Measurements from ENCODE around the gene ZSWIM4. TPM values are rescaled to one million over a fixed set of nuclear protein-coding genes. Genes with fewer than 3 reads are reported as not detected.

Gene ZSWIM4
- total and polyA plus RNA-seq, 2 of the 13 experiments (the other 11 are each of a cell fraction or from before 2014, with no cell fraction given): 0.33 to 0.86 TPM

DNA sequence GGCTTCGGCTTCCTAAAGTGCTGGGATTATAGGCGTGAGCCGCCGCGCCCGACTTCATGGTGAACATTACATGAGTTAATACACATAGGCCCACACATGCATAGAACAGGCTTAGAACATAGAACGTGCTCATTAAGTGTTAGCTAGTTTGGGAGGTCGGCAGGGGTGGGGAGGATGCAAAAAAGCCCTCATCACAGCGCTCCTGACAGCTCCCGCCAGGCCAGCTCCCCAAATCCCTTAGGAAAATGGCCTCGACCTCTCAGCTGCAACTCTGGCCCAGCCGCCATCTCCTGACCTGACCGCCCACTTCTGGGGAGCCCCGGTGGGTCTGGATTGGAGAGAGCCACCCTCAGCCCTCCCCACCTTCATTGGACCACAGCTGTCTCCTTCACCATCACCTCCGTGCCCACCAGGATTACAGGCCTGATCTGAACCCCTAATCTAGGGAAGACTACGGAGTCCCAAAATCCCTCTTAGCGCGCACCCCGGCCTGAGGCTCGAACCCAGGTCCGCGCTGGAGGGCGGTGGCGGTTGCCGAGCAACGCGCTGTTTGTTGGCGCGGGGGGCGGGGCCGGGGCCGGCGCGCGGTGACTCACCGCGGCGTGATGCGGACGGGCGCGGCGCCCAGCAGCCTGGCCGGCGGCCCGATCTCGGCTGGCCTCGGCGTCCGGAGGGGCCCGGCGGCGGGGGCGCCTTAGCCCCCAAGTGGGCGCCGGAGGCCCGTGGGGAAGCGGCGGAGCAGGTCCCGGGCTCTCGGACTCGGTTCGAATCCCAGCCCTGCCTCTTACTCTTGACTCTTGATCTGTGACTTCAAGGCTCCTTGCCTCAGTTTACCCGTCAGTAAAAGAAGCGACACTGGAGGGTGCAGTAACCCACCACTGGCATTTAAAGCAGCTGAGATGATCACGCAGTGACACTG is 55.0 kb downstream of the ZSWIM4 start (continued):
- TF ChIP-seq, protein P1, sequence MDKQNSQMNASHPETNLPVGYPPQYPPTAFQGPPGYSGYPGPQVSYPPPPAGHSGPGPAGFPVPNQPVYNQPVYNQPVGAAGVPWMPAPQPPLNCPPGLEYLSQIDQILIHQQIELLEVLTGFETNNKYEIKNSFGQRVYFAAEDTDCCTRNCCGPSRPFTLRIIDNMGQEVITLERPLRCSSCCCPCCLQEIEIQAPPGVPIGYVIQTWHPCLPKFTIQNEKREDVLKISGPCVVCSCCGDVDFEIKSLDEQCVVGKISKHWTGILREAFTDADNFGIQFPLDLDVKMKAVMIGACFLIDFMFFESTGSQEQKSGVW (CRISPR knock-in tag; IDR thresholded peaks at IDR 0.05; ENCODE audit: borderline replicate concordance): no peak
- TF ChIP-seq PITX1 (CRISPR knock-in tag; IDR thresholded peaks at IDR 0.05) (0 out of 2 replicates have a peak, but pooled peaks have one; percentile 10), TOE1 (CRISPR knock-in tag; IDR thresholded peaks at IDR 0.05) (no peak), MTA1 (CRISPR knock-in tag; IDR thresholded peaks at IDR 0.05; ENCODE audit: borderline replicate concordance) (no peak), ZNF558 (CRISPR knock-in tag; IDR thresholded peaks at IDR 0.05; ENCODE audit: borderline replicate concordance) (no peak), TARDBP (CRISPR knock-in tag; IDR thresholded peaks at IDR 0.05) (no peak), MEIS2 (CRISPR knock-in tag; IDR thresholded peaks at IDR 0.05) (no peak), NR2F1 (CRISPR knock-in tag; IDR thresholded peaks at IDR 0.05) (no peak)
- TF ChIP-seq, protein P2, sequence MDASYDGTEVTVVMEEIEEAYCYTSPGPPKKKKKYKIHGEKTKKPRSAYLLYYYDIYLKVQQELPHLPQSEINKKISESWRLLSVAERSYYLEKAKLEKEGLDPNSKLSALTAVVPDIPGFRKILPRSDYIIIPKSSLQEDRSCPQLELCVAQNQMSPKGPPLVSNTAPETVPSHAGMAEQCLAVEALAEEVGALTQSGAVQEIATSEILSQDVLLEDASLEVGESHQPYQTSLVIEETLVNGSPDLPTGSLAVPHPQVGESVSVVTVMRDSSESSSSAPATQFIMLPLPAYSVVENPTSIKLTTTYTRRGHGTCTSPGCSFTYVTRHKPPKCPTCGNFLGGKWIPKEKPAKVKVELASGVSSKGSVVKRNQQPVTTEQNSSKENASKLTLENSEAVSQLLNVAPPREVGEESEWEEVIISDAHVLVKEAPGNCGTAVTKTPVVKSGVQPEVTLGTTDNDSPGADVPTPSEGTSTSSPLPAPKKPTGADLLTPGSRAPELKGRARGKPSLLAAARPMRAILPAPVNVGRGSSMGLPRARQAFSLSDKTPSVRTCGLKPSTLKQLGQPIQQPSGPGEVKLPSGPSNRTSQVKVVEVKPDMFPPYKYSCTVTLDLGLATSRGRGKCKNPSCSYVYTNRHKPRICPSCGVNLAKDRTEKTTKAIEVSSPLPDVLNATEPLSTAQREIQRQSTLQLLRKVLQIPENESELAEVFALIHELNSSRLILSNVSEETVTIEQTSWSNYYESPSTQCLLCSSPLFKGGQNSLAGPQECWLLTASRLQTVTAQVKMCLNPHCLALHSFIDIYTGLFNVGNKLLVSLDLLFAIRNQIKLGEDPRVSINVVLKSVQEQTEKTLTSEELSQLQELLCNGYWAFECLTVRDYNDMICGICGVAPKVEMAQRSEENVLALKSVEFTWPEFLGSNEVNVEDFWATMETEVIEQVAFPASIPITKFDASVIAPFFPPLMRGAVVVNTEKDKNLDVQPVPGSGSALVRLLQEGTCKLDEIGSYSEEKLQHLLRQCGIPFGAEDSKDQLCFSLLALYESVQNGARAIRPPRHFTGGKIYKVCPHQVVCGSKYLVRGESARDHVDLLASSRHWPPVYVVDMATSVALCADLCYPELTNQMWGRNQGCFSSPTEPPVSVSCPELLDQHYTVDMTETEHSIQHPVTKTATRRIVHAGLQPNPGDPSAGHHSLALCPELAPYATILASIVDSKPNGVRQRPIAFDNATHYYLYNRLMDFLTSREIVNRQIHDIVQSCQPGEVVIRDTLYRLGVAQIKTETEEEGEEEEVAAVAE (CRISPR knock-in tag; IDR thresholded peaks at IDR 0.05; ENCODE audit: borderline replicate concordance): no peak
- TF ChIP-seq, protein P3, sequence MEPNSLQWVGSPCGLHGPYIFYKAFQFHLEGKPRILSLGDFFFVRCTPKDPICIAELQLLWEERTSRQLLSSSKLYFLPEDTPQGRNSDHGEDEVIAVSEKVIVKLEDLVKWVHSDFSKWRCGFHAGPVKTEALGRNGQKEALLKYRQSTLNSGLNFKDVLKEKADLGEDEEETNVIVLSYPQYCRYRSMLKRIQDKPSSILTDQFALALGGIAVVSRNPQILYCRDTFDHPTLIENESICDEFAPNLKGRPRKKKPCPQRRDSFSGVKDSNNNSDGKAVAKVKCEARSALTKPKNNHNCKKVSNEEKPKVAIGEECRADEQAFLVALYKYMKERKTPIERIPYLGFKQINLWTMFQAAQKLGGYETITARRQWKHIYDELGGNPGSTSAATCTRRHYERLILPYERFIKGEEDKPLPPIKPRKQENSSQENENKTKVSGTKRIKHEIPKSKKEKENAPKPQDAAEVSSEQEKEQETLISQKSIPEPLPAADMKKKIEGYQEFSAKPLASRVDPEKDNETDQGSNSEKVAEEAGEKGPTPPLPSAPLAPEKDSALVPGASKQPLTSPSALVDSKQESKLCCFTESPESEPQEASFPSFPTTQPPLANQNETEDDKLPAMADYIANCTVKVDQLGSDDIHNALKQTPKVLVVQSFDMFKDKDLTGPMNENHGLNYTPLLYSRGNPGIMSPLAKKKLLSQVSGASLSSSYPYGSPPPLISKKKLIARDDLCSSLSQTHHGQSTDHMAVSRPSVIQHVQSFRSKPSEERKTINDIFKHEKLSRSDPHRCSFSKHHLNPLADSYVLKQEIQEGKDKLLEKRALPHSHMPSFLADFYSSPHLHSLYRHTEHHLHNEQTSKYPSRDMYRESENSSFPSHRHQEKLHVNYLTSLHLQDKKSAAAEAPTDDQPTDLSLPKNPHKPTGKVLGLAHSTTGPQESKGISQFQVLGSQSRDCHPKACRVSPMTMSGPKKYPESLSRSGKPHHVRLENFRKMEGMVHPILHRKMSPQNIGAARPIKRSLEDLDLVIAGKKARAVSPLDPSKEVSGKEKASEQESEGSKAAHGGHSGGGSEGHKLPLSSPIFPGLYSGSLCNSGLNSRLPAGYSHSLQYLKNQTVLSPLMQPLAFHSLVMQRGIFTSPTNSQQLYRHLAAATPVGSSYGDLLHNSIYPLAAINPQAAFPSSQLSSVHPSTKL (CRISPR knock-in tag; IDR thresholded peaks at IDR 0.05): no peak
- TF ChIP-seq, protein P4, sequence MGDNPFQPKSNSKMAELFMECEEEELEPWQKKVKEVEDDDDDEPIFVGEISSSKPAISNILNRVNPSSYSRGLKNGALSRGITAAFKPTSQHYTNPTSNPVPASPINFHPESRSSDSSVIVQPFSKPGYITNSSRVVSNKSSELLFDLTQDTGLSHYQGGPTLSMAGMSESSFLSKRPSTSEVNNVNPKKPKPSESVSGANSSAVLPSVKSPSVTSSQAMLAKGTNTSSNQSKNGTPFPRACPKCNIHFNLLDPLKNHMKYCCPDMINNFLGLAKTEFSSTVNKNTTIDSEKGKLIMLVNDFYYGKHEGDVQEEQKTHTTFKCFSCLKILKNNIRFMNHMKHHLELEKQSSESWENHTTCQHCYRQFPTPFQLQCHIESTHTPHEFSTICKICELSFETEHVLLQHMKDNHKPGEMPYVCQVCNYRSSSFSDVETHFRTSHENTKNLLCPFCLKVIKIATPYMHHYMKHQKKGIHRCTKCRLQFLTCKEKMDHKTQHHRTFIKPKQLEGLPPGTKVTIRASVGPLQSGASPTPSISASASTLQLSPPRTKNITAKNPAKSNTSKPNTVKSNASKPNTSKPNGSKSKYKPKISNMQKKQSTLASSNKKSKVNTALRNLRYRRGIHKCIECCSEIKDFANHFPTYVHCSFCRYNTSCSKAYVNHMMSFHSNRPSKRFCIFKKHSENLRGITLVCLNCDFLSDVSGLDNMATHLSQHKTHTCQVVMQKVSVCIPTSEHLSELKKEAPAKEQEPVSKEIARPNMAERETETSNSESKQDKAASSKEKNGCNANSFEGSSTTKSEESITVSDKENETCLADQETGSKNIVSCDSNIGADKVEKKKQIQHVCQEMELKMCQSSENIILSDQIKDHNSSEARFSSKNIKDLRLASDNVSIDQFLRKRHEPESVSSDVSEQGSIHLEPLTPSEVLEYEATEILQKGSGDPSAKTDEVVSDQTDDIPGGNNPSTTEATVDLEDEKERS (CRISPR knock-in tag; IDR thresholded peaks at IDR 0.05): peak; percentile 14; the same call in 1 of the 2 replicates
- TF ChIP-seq, protein P5, sequence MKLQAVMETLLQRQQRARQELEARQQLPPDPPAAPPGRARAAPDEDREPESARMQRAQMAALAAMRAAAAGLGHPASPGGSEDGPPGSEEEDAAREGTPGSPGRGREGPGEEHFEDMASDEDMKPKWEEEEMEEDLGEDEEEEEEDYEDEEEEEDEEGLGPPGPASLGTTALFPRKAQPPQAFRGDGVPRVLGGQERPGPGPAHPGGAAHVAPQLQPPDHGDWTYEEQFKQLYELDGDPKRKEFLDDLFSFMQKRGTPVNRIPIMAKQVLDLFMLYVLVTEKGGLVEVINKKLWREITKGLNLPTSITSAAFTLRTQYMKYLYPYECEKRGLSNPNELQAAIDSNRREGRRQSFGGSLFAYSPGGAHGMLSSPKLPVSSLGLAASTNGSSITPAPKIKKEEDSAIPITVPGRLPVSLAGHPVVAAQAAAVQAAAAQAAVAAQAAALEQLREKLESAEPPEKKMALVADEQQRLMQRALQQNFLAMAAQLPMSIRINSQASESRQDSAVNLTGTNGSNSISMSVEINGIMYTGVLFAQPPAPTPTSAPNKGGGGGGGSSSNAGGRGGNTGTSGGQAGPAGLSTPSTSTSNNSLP (IDR thresholded peaks at IDR 0.05; ENCODE audit: low read depth, low read length): no peak
